CD4-positive, CD25-positive, alpha-beta regulatory T cell (primary cell): ENCODE data around the gene CHID1. TPM values are rescaled to one million over a fixed set of nuclear protein-coding genes. Genes with fewer than 3 reads are reported as not detected.

Source experiments
- ATAC-seq, 2 donors: fragments of 150-1000 bp; cut with Tn5 transposase; one replicate each; pipeline ENCODE4 v1.10.0; 2021; ENCODE audit warnings: low read depth in 2 of 2, moderate number of reproducible peaks in 2 of 2, moderate library complexity in 1 of 2
- DNase-seq, 3 donors: peaks; one replicate each; pipeline versions ENCODE4 v3.0.0 to v3.0.0-alpha.2; 2012 to 2022; ENCODE audit warnings: mixed read lengths in 1 of 3
- H3K27ac ChIP-seq: one replicate; pipeline ENCODE4 v1.7.0; 2013; ENCODE audit warnings: mild to moderate bottlenecking, low read length; ENCODE audit not compliant: insufficient read depth, poor library complexity, severe bottlenecking
- H3K27me3 ChIP-seq: one replicate; pipeline ENCODE4 v1.7.0; 2013; ENCODE audit warnings: low read length; ENCODE audit not compliant: control insufficient read depth, insufficient read depth
- H3K36me3 ChIP-seq: one replicate; pipeline ENCODE4 v1.7.0; 2013; ENCODE audit warnings: mild to moderate bottlenecking, low read length, moderate library complexity; ENCODE audit not compliant: control insufficient read depth, insufficient read depth
- H3K4me1 ChIP-seq: 2 replicates; pipeline ENCODE4 v1.7.0; 2013; ENCODE audit warnings: mild to moderate bottlenecking, low read length; ENCODE audit not compliant: insufficient read depth, control insufficient read depth, poor library complexity, severe bottlenecking
- H3K4me3 ChIP-seq: one replicate; pipeline ENCODE4 v1.7.0; 2013; ENCODE audit warnings: low read depth, mild to moderate bottlenecking, low read length, moderate library complexity
- H3K9me3 ChIP-seq, 2 experiments: 1 replicate in 1 of 2; 2 replicates in 1 of 2; pipeline ENCODE4 v1.7.0; 2013; ENCODE audit warnings: low read length in 2 of 2, mild to moderate bottlenecking in 1 of 2, moderate library complexity in 1 of 2; ENCODE audit not compliant: control insufficient read depth in 2 of 2
- H3K27ac Mint-ChIP-seq, 3 donors: one replicate each; pipeline ENCODE4 v1.8.0; 2020 to 2022; ENCODE audit warnings: mild to moderate bottlenecking in 3 of 3, mixed read lengths in 3 of 3, moderate library complexity in 2 of 3
- H3K27me3 Mint-ChIP-seq: one replicate; pipeline ENCODE4 v1.8.0; 2022; ENCODE audit warnings: mild to moderate bottlenecking, mixed read lengths
- H3K36me3 Mint-ChIP-seq: one replicate; pipeline ENCODE4 v1.8.0; 2020; ENCODE audit warnings: mixed read lengths
- H3K4me1 Mint-ChIP-seq, 4 donors: one replicate each; pipeline ENCODE4 v1.8.0; 2020 to 2022; ENCODE audit warnings: mixed read lengths in 4 of 4, mild to moderate bottlenecking in 1 of 4
- H3K4me3 Mint-ChIP-seq, 4 donors: one replicate each; pipeline ENCODE4 v1.8.0; 2020 to 2022; ENCODE audit warnings: mild to moderate bottlenecking in 4 of 4, mixed read lengths in 4 of 4, moderate library complexity in 3 of 4
- H3K9me3 Mint-ChIP-seq, 7 donors: one replicate each; pipeline ENCODE4 v1.8.0; 2020 to 2022; ENCODE audit warnings: mixed read lengths in 7 of 7, mild to moderate bottlenecking in 3 of 7, moderate library complexity in 2 of 7
- polyA plus RNA-seq, 4 donors: library from polyadenylated mRNA; unstranded; fragments of 300-500 nt; fragmentation: Illumina TruSeq; gene quantifications; one replicate each; pipeline ENCODE4 v1.2.3, GENCODE V29; 2021
- total RNA-seq: library from RNA; stranded (reverse); gene quantifications from one replicate; pipeline ENCODE4 v1.2.3, GENCODE V29; 2022

Gene CHID1
- total and polyA plus RNA-seq, 5 donors from 2014 or later, result 28.7 to 50.6 (median 46.5) TPM

- Mint-ChIP-seq H3K27me3 (no peaks in the 10 kb centered on the region), H3K9me3 (no peaks in the 10 kb centered on the region)
- H3K27me3 ChIP-seq, result no peaks in the 10 kb centered on the region
Measured at GRCh38 chr11:940496-941135, 30.0 kb upstream of the CHID1 start.

GRCh38 chr11:937841-938261, 27.2 kb upstream of the CHID1 start:
- Mint-ChIP-seq H3K9me3 (no peaks in the 10 kb centered on the region), H3K4me1 (peaks cover 15 to 66% (median 51%) of the 10 kb centered on the region in 4 donors), H3K27ac (peak overlapping the region in 1 of 3 donors; percentile 64), H3K4me3 (no peak overlapping the region), H3K36me3 (peaks cover 10% of the 10 kb centered on the region), H3K27me3 (no peaks in the 10 kb centered on the region)
- no peak overlapping the region for H3K27ac ChIP-seq
- DNase-seq (no peak), ATAC-seq (no peak)
- peaks cover 5% of the 10 kb centered on the region for H3K36me3 ChIP-seq
- H3K4me1 ChIP-seq, result peaks cover 5% of the 10 kb centered on the region
- no peaks in the 10 kb centered on the region for H3K27me3 ChIP-seq
- no peak overlapping the region for H3K4me3 ChIP-seq
- H3K9me3 ChIP-seq, result no peaks in the 10 kb centered on the region

More at GRCh38 chr11:940496-941135, 30.0 kb upstream of the CHID1 start:
- DNase-seq, result no peak
- Histone ChIP-seq H3K4me3 (no peak overlapping the region), H3K4me1 (peaks cover 5% of the 10 kb centered on the region), H3K9me3 (no peaks in the 10 kb centered on the region), H3K27ac (no peak overlapping the region), H3K36me3 (peaks cover 20% of the 10 kb centered on the region)
- Mint-ChIP-seq H3K4me1 (peaks cover 19 to 66% (median 47%) of the 10 kb centered on the region in 4 donors), H3K4me3 (peak overlapping the region in 2 of 4 donors; percentile 6 to 54), H3K36me3 (peaks cover 31% of the 10 kb centered on the region), H3K27ac (peak overlapping the region in 2 of 3 donors; percentile 9 to 57)
- no peak for ATAC-seq

GRCh38 chr11:936199-936598, 25.6 kb upstream of the CHID1 start:
- Mint-ChIP-seq H3K9me3 (no peaks in the 10 kb centered on the region), H3K36me3 (peaks cover 9% of the 10 kb centered on the region), H3K4me3 (peak overlapping the region in 2 of 4 donors; percentile 31 to 41), H3K27ac (peak overlapping the region in 1 of 3 donors; percentile 75), H3K4me1 (peaks cover 14 to 72% (median 51%) of the 10 kb centered on the region in 4 donors), H3K27me3 (no peaks in the 10 kb centered on the region)
- H3K9me3 ChIP-seq, result no peaks in the 10 kb centered on the region
- no peak overlapping the region for H3K27ac ChIP-seq
- no peaks in the 10 kb centered on the region for H3K27me3 ChIP-seq
- DNase-seq (no peak), ATAC-seq (no peak)
- H3K4me1 ChIP-seq, result peaks cover 6% of the 10 kb centered on the region
- peaks cover 3% of the 10 kb centered on the region for H3K36me3 ChIP-seq
- H3K4me3 ChIP-seq, result no peak overlapping the region

GRCh38 chr11:934527-934926, 23.9 kb upstream of the CHID1 start:
- Histone ChIP-seq H3K9me3 (no peaks in the 10 kb centered on the region), H3K27me3 (no peaks in the 10 kb centered on the region), H3K4me3 (no peak overlapping the region), H3K4me1 (peaks cover 15% of the 10 kb centered on the region), H3K27ac (no peak overlapping the region), H3K36me3 (peaks cover 3% of the 10 kb centered on the region)
- ATAC-seq (no peak), DNase-seq (no peak)
- H3K27me3 Mint-ChIP-seq, result no peaks in the 10 kb centered on the region
- peaks cover under 1 to 69% (median 46%) of the 10 kb centered on the region in 4 donors for H3K4me1 Mint-ChIP-seq
- H3K9me3 Mint-ChIP-seq, result no peaks in the 10 kb centered on the region
- peaks cover 12% of the 10 kb centered on the region for H3K36me3 Mint-ChIP-seq
- H3K27ac Mint-ChIP-seq, result no peak overlapping the region
- H3K4me3 Mint-ChIP-seq, result no peak overlapping the region

GRCh38 chr11:933936-934335, 23.3 kb upstream of the CHID1 start:
- H3K36me3 ChIP-seq, result peaks cover 3% of the 10 kb centered on the region

GRCh38 chr11:933142-933851, 22.7 kb upstream of the CHID1 start:
- DNase-seq (no peak), ATAC-seq (no peak)
- H3K9me3 Mint-ChIP-seq, result no peaks in the 10 kb centered on the region
- peak overlapping the region in 3 of 4 donors; percentile 2 to 76 (median 29) for H3K4me3 Mint-ChIP-seq
- peaks cover 12% of the 10 kb centered on the region for H3K36me3 Mint-ChIP-seq
- peaks cover 3% of the 10 kb centered on the region for H3K36me3 ChIP-seq
- H3K4me1 ChIP-seq, result peaks cover 28% of the 10 kb centered on the region
- no peaks in the 10 kb centered on the region for H3K9me3 ChIP-seq
- no peaks in the 10 kb centered on the region for H3K27me3 Mint-ChIP-seq
- H3K27me3 ChIP-seq, result no peaks in the 10 kb centered on the region
- peak overlapping the region; percentile 42 to 67 (median 55) for H3K27ac Mint-ChIP-seq
- no peak overlapping the region for H3K4me3 ChIP-seq
- peaks cover 6 to 76% (median 48%) of the 10 kb centered on the region in 4 donors for H3K4me1 Mint-ChIP-seq
- H3K27ac ChIP-seq, result no peak overlapping the region

More at GRCh38 chr11:933936-934335, 23.3 kb upstream of the CHID1 start:
- no peak for ATAC-seq
- Mint-ChIP-seq H3K9me3 (no peaks in the 10 kb centered on the region), H3K4me3 (no peak overlapping the region), H3K27me3 (no peaks in the 10 kb centered on the region), H3K27ac (peak overlapping the region in 2 of 3 donors; percentile 55 to 67), H3K36me3 (peaks cover 12% of the 10 kb centered on the region), H3K4me1 (peaks cover 1 to 73% (median 45%) of the 10 kb centered on the region in 4 donors)
- Histone ChIP-seq H3K4me1 (peaks cover 21% of the 10 kb centered on the region), H3K4me3 (no peak overlapping the region), H3K27me3 (no peaks in the 10 kb centered on the region), H3K27ac (no peak overlapping the region), H3K9me3 (no peaks in the 10 kb centered on the region)
- no peak for DNase-seq

- no peak for ATAC-seq
- H3K9me3 Mint-ChIP-seq, result no peaks in the 10 kb centered on the region
- Histone ChIP-seq H3K27ac (no peak overlapping the region), H3K27me3 (no peaks in the 10 kb centered on the region), H3K36me3 (no peaks in the 10 kb centered on the region), H3K9me3 (no peaks in the 10 kb centered on the region), H3K4me1 (peaks cover 36% of the 10 kb centered on the region), H3K4me3 (no peak overlapping the region)
- peaks cover 4% of the 10 kb centered on the region for H3K27me3 Mint-ChIP-seq
- no peak for DNase-seq
- peaks cover 14 to 76% (median 48%) of the 10 kb centered on the region in 4 donors for H3K4me1 Mint-ChIP-seq
- peak overlapping the region; percentile 29 to 42 (median 36) for H3K27ac Mint-ChIP-seq
- H3K4me3 Mint-ChIP-seq, result peak overlapping the region in 1 of 4 donors; percentile 29
- H3K36me3 Mint-ChIP-seq, result peaks cover 12% of the 10 kb centered on the region
Measured at GRCh38 chr11:932435-932834, 21.8 kb upstream of the CHID1 start.
